HCT116 (cell line): ENCODE data around the gene LDHD. TPM values are rescaled to one million over a fixed set of nuclear protein-coding genes. Genes with fewer than 3 reads are reported as not detected.

Experiments used
- ATAC-seq: fragments of 200-7000 bp; cut with Tn5 transposase; 2 replicates; pipeline ENCODE4 v1.9.1; 2020; ENCODE audit warnings: mild to moderate bottlenecking, moderate library complexity
- BruUV-seq: library from RNA; stranded (reverse); fragments of 400-500 nt; replicated peaks from 2 replicates; lab custom pipeline; 2021; lab: Mats Ljungman, UMichigan
- CTCF ChIA-PET: fragments of 300-600 bp; sonication (Branson Sonifier 250); formaldehyde crosslinking; loops from one replicate; lab custom pipeline; 2021; ENCODE audit warnings: antibody characterized with exemption; lab: Charles Lee
- POLR2A ChIA-PET: fragments of 300-600, 350-600 bp; sonication (Branson Sonifier 250); formaldehyde crosslinking; loops from one replicate; lab custom pipeline; 2021; ENCODE audit warnings: antibody characterized with exemption; lab: Charles Lee
- RAD21 ChIA-PET, 2 experiments: fragments of 300-600 bp; sonication (Branson Sonifier 250); formaldehyde crosslinking; loops; one replicate each; lab custom pipeline; 2023; ENCODE audit warnings: low total read pairs in 2 of 2; ENCODE audit not compliant: uncharacterized antibody in 2 of 2, unreplicated experiment in 2 of 2, low non-redundant PET in 1 of 2; lab: Charles Lee
- DNase-seq: peaks from one replicate; pipeline ENCODE4 v3.0.0-alpha.2; 2010; ENCODE audit warnings: low read depth, low spot score
- H2AFZ ChIP-seq: fragments of 200-600 bp; shearing (Covaris generic), sonication (generic); 2 replicates; pipeline ENCODE4 v1.6.1; 2017; ENCODE audit warnings: low read depth, mixed run types, mixed read lengths, antibody characterized with exemption, low read length; ENCODE audit not compliant: poor library complexity, severe bottlenecking
- H3K27ac ChIP-seq: 2 replicates; pipeline ENCODE4 v1.5.1; 2012; ENCODE audit warnings: low read depth, low read length
- H3K27me3 ChIP-seq: fragments of 200-600 bp; sonication (generic); 2 replicates; pipeline ENCODE4 v1.6.1; 2016; ENCODE audit warnings: mixed run types, low read length, mixed read lengths; ENCODE audit not compliant: insufficient read depth
- H3K36me3 ChIP-seq, 2 experiments: fragments of 200-500 bp in 1 of 2; fragments of 200-600 bp in 1 of 2; sonication (Bioruptor generic) in 1 of 2; sonication (generic) in 1 of 2; 2 replicates each; pipeline versions ENCODE4 v1.5.1 to v1.6.1; 2014 to 2016; ENCODE audit warnings: low read length in 2 of 2, inconsistent platforms in 1 of 2, mixed read lengths in 1 of 2, mixed run types in 1 of 2; ENCODE audit not compliant: insufficient read depth in 2 of 2, control insufficient read depth in 1 of 2
- H3K4me1 ChIP-seq, 2 experiments: fragments of 200-600 bp in 1 of 2; sonication (generic) in 1 of 2; 2 replicates each; pipeline versions ENCODE4 v1.5.1 to v1.6.1; 2012 to 2017; ENCODE audit warnings: low read length in 2 of 2, inconsistent platforms in 1 of 2, mild to moderate bottlenecking in 1 of 2, mixed read lengths in 1 of 2, mixed run types in 1 of 2, moderate library complexity in 1 of 2; ENCODE audit not compliant: insufficient read depth in 2 of 2, control insufficient read depth in 1 of 2
- H3K4me2 ChIP-seq: fragments of 200-600 bp; sonication (generic); 2 replicates; pipeline ENCODE4 v1.6.1; 2017; ENCODE audit warnings: mixed run types, low read length, mixed read lengths
- H3K4me3 ChIP-seq, 2 experiments: fragments of 200-600 bp in 1 of 2; sonication (generic) in 1 of 2; replicated peaks in 1 of 2; 2 replicates each; pipeline ENCODE4 v1.5.1; 2011 to 2016; ENCODE audit warnings: low read length in 2 of 2, control low read depth in 1 of 2, low read depth in 1 of 2, mild to moderate bottlenecking in 1 of 2, mixed read lengths in 1 of 2, mixed run types in 1 of 2
- H3K79me2 ChIP-seq: fragments of 200-600 bp; sonication (generic); 2 replicates; pipeline ENCODE4 v1.6.1; 2017; ENCODE audit warnings: mild to moderate bottlenecking, mixed run types, low read length, moderate library complexity, mixed read lengths; ENCODE audit not compliant: insufficient read depth
- H3K9ac ChIP-seq: fragments of 200-600 bp; sonication (generic); 2 replicates; pipeline ENCODE4 v1.6.1; 2016; ENCODE audit warnings: low read length, mixed read lengths
- H3K9me2 ChIP-seq: fragments of 200-600 bp; sonication (generic), shearing (Covaris generic); 2 replicates; pipeline ENCODE4 v1.6.1; 2017; ENCODE audit warnings: mixed run types, mild to moderate bottlenecking, moderate library complexity; ENCODE audit not compliant: insufficient read depth
- H3K9me3 ChIP-seq, 2 experiments: fragments of 200-500 bp in 1 of 2; fragments of 200-600 bp in 1 of 2; sonication (Bioruptor generic) in 1 of 2; sonication (generic) in 1 of 2; 2 replicates each; pipeline ENCODE4 v1.6.1; 2014 to 2017; ENCODE audit warnings: low read length in 2 of 2, mixed read lengths in 2 of 2, inconsistent platforms in 1 of 2, low read depth in 1 of 2, mild to moderate bottlenecking in 1 of 2, mixed run types in 1 of 2, moderate library complexity in 1 of 2; ENCODE audit not compliant: control insufficient read depth in 1 of 2, insufficient read depth in 1 of 2
- H4K20me1 ChIP-seq: fragments of 200-600 bp; sonication (generic), shearing (Covaris generic); 2 replicates; pipeline ENCODE4 v1.6.1; 2017; ENCODE audit warnings: mixed run types, mild to moderate bottlenecking, moderate library complexity; ENCODE audit not compliant: insufficient read depth
- CEBPB ChIP-seq: IDR thresholded peaks from 2 replicates; pipeline ENCODE4 v1.6.1; 2012; ENCODE audit warnings: low read depth
- EZH2phosphoT487 ChIP-seq: fragments of 200-600 bp; IDR thresholded peaks from 2 replicates; pipeline ENCODE4 v1.6.1; 2018; ENCODE audit warnings: antibody characterized with exemption, borderline replicate concordance
- RAD21 ChIP-seq: IDR thresholded peaks from 2 replicates; pipeline ENCODE4 v1.6.1; 2012; ENCODE audit warnings: low read depth, mild to moderate bottlenecking
- intact Hi-C: fragments of 100-400 bp; cut with micrococcal nuclease; formaldehyde crosslinking; loops from 2 replicates; pipeline ENCODE4 v1.10.0; 2022
- total RNA-seq: library from RNA; stranded (reverse); gene quantifications from one replicate; pipeline ENCODE4 v1.2.1, GENCODE V29; 2021; ENCODE audit not compliant: unreplicated experiment
- TF ChIP-seq, protein P1 (sequence below): IDR thresholded peaks from 2 replicates; pipeline ENCODE4 v1.6.1; 2011; ENCODE audit warnings: mild to moderate bottlenecking, low read length, moderate library complexity; ENCODE audit not compliant: insufficient replicate concordance; ENCODE audit errors: extremely low read depth
- TF ChIP-seq, protein P2 (sequence below): IDR thresholded peaks from 2 replicates; pipeline ENCODE4 v1.6.1; 2012

LDHD gene
- total RNA-seq, 1 experiment from 2014 or later: 3.4 TPM

DNA sequence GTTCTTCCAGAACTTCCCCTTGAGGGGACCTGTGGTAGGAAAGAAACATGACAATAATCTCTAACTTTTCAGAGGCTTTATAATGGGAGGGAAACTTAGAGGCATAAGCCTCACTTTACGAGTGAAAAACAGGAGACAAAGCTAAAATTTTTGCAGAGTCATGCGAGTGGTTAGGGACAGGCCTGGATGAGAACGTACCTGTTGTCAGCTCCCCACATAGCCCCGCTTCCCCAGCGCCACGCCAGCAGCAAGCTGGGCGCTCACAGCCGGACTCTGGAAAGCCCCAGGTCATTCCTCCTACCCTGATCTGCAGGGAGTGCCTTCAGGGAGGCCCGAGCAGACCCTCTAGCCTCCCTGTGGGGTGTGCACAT lies 53.6 kb downstream of the LDHD start:
- ChIA-PET POLR2A (no interaction called here), CTCF (no interaction called here), RAD21 (no interaction called here)
- DNase-seq (no peak), ATAC-seq (no peak)
- no peaks in the 10 kb centered on the region for H3K36me3 ChIP-seq
- H3K4me3 ChIP-seq: no peak overlapping the region
- no peak for TF ChIP-seq EZH2phosphoT487
- TF ChIP-seq, protein P1, sequence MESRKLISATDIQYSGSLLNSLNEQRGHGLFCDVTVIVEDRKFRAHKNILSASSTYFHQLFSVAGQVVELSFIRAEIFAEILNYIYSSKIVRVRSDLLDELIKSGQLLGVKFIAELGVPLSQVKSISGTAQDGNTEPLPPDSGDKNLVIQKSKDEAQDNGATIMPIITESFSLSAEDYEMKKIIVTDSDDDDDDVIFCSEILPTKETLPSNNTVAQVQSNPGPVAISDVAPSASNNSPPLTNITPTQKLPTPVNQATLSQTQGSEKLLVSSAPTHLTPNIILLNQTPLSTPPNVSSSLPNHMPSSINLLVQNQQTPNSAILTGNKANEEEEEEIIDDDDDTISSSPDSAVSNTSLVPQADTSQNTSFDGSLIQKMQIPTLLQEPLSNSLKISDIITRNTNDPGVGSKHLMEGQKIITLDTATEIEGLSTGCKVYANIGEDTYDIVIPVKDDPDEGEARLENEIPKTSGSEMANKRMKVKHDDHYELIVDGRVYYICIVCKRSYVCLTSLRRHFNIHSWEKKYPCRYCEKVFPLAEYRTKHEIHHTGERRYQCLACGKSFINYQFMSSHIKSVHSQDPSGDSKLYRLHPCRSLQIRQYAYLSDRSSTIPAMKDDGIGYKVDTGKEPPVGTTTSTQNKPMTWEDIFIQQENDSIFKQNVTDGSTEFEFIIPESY: no peak
- TF ChIP-seq CEBPB: no peak
- no peak for TF ChIP-seq RAD21
- TF ChIP-seq, protein P2, sequence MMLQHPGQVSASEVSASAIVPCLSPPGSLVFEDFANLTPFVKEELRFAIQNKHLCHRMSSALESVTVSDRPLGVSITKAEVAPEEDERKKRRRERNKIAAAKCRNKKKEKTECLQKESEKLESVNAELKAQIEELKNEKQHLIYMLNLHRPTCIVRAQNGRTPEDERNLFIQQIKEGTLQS: no peak
- H3K27me3 ChIP-seq: no peaks in the 10 kb centered on the region
- H3K4me2 ChIP-seq: no peak overlapping the region
- H2AFZ ChIP-seq: no peak overlapping the region
- no peaks in the 10 kb centered on the region; the same call in 1 of the 2 replicates for H4K20me1 ChIP-seq
- intact Hi-C loops: no loop called here
- H3K9me2 ChIP-seq: no peaks in the 10 kb centered on the region
- no peak overlapping the region for H3K9ac ChIP-seq
- no peaks in the 10 kb centered on the region for H3K9me3 ChIP-seq
- H3K79me2 ChIP-seq: peaks cover 73% of the 10 kb centered on the region
- no peaks in the 10 kb centered on the region; a peak in 1 of 4 replicates for H3K4me1 ChIP-seq
- H3K27ac ChIP-seq: no peak overlapping the region
- no TSS peak for BruUV-seq
